Iris pigment epithelial cell (primary cell): ENCODE results near the gene VPS37D.
A peak's percentile ranks its signal among the peaks of the same experiment; 100 is the strongest.
"Not testable (repeated sequence)": the region's sequence is repeated elsewhere in the genome, so short reads cannot be mapped to it uniquely, and the experiment has no call there.

Experiments
- DNase-seq: peaks from one replicate; pipeline ENCODE4 v3.0.0-alpha.2; 2011; ENCODE audit warnings: low read depth

VPS37D gene

GRCh38 chr7:73646785-73647724, 20.6 kb upstream of the VPS37D start:
- no peak for DNase-seq

DNA sequence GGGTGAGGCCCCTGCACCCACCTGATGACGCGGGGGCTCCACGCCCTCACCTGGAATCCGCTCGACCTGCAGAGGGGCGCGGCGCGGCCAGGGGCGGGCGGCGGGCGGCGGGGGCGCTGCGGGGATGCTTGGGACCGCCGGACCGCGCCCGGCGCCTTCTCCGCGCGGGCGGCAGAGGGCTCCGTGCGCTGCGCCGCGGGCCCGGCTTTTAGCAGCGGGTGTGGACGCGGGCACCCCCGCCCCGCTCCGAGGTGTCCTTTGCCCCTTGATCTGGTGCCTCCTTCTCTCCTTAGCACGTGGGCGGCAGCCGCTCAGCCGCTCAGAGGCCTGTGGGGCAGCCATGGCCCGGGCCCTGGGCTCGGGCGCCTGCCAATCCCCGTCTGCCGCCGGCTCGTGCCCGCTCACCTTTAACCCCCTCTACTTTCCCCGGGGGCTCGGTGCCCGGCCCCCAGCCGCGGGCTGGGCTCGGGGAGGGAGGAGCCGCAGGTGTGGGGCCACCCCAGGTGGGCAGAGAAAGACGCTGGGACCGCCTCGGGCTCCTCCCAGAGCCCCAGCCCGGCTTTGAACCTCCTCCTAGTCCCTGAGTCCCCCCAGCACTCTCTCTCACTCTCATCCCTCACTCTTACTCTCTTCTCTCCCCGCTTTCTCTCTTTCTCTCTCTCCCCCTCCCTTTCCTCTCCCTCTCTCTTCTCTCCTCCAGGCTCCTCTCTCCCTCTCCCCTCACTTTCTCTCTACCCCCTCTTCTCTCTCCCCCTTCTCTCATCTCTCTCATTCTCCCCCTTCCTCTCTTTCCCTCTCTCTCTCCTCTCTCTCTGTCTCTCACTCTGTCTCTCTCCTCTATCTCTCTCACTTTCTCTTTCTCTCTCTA, 19.7 kb upstream of the VPS37D start:
- DNase-seq: no peak

GRCh38 chr7:73648593-73649332, 18.9 kb upstream of the VPS37D start:
- DNase-seq: no peak

- DNase-seq: no peak
These were observed 18.1 kb upstream of the VPS37D start for GRCh38 chr7:73649576-73649975.

GRCh38 chr7:73650524-73650923, 17.1 kb upstream of the VPS37D start:
- no peak for DNase-seq

DNA sequence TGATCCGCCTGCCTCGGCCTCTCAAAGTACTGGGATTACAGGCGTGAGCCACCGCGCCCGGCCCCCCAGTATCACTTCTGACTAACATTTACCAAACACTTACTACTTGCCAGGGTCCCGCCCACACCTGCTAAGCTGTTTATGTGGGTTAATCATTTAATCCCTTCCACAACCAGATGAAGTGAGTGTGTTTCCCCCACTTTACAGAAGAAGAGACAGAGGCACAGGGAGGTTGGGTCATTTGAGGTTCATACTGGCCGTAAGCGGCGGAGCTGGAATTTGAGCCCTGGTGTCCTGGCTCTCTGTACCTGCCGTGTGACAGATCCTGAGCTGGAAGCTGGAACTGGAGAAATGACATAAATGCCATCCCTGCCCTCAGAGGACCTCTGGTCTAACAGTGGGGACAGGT, 15.1 kb upstream of the VPS37D start:
- DNase-seq: no peak

DNA sequence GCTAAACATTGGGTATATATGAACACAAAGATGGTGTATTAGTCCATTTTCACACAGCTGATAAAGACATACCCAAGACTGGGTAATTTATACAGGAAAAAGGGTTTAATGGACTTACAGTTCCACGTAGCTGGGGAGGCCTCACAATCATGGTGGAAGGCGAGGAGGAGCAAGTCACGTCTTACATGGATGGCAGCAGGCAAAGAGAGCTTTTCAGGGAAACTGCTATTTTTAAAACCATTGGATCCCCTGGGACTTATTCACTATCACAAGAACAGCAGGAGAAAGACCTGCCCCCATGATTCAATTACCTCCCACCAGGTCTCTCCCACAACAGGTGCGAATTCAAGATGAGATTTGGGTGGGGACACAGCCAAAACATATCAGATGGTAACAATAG, 12.3 kb upstream of the VPS37D start:
- not testable (repeated sequence) for DNase-seq

GRCh38 chr7:73659983-73660382, 7.6 kb upstream of the VPS37D start:
- no peak for DNase-seq

DNA sequence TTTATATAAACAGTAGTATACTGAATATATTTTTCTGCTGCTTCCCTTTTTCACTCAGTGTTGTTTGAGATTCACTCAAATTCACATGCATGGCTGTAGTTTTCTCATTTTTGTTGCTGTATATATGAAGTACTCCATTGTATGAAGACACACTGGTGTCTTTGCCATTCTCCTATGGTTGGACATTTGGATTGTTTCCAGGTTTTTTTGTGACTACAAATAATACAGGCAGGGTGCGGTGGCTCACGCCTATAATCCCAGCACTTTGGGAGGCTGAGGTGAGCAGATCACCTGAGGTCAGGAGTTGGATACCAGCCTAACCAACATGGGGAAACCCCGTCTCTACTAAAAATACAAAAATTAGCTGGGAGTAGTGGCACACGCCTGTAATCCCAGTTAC, 7.0 kb upstream of the VPS37D start:
- DNase-seq: not testable (repeated sequence)

DNA sequence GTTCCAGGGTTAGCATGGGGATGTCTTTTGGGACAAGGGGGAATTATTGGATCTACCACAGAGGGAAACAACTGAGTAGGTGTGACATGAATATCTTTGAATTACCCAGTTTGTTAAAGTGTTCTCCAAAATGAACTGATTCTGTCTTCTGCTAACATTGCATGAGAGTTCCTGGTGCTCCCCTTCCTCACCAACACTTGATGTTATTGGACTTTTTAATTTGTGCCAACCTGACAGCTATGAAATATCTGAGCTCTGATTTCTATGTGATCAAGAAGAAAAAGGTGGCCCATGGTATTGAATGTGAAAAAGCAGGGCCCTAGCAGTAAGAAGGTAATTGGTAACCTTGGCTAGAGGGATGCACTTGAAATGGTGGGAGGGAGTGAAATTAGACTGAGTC, 4.6 kb upstream of the VPS37D start:
- DNase-seq: no peak

- DNase-seq: peak; percentile 7
These were observed 663 bp downstream of the VPS37D start for GRCh38 chr7:73668103-73668885.

GRCh38 chr7:73668886-73669230, 1.2 kb downstream of the VPS37D start:
- DNase-seq: no peak

- DNase-seq: no peak
These were observed 1.7 kb downstream of the VPS37D start for GRCh38 chr7:73669288-73669701.

DNA sequence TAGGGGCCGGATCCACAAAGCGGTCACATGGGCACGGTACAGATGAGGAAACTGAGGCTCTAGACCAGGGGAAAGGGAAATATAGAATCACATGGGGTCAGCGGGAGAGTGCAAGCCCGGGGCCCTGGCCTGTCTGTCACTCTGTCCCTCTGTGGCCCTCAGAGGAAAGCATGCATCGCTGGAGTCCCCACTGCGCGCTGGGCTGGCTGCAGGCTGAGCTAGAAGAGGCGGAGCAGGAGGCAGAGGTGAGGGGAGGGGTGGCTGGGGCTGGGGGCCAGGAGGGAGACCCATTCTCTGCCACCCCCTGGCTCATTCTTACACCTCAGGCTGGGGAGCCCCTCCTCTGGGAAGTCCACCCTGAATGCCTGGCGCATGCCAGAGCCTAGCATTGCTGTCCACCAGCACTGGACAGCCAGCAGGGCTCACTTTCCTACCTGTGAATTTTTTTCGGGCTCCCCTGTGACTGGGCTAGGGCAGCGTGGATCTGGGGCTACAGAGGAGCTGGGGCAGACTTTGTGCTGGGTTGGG, 2.3 kb downstream of the VPS37D start:
- DNase-seq: no peak

DNA sequence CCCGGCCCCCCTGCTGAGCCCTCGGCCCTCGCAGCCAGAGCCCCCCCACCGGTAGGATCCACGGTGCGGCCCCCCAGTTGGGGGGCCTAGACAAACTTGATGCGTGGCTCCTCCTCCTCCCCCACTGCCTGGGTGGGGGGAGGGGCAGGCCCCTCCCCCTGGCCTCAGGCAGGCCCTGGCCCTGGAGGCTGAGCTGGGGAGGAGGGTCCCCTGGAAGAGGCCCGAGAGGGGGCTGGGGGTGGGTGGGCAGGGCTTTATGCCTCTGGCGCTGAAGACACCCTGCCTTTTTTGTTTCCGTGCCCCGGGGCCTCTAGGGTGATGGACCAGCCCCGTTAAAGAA, 3.7 kb downstream of the VPS37D start:
- DNase-seq: no peak

DNA sequence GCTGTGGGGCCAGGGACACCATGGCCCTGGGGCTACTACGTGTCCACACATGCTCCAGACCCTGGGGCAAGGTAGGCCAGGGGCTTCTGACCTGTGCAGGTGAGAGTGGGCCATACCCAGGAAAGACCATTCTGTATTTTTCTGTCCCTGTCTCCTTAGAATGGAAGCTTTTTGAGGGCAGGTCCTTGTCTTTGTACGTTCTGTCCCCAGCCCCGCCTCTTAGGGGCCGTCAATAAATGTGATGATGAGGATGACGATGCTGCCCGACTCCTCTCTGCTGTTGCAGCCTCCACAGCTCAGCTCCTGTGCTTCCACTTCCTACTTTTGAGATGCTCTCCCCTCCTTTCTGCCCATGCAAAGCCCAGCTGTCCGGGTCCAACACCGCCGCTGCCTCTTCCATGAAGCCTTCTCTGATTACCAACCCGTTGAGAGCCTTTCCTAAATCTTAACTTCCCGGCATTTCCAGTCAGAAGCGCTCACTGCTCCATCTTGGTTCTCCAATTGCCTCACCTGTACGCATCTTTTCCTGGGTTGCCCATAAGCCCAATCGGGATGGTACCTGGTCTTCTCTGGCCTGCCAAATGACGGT, 4.3 kb downstream of the VPS37D start:
- DNase-seq: no peak

- DNase-seq: no peak
These were observed 7.0 kb downstream of the VPS37D start for GRCh38 chr7:73674468-73675124.

DNA sequence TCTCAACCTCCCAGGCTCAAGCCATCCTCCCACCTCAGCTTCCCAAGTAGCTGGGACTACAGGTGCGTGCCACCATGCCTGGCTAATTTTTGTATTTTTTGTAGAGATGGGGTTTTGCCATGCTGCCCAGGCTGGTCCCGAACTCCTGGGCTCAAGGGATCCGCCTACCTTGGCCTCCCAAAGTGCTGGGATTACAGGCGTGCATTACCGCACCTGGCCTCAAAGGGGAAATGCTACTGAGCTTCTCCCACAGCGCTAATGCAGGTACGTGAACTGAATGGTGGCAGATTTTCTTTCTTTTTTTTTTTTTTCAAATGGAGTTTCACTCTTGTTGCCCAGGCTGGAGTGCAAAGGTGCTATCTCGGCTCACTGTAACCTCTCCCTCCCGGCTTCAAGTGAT, 8.4 kb downstream of the VPS37D start:
- DNase-seq: not testable (repeated sequence)

- no peak for DNase-seq
These were observed 11.2 kb downstream of the VPS37D start for GRCh38 chr7:73678862-73679261.

DNA sequence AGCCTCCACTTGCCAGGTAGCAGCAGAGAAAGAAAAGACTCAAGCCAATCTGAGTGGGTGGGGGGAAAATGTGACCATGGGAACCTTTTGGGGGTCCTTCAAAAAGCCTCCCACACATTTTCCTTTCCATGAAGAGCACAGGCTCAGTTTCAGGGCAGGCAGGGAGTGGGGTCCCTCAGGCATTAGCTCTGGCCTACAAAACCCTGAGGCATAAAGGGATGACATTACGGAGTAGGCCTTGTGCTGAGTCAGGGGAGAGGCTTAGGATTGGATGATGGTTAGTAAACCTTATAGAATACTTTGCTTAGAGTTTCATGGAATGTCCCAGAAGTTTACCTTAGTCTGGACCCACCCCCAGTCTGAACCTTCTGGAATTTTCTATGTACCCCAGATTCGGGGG, 12.1 kb downstream of the VPS37D start:
- DNase-seq: no peak
